D721Med (cell line): Measurements from ENCODE around the gene ARPIN.

Experiments used
- DNase-seq: peaks from one replicate; pipeline ENCODE4 v3.0.0; 2011; ENCODE audit warnings: low spot score; ENCODE audit not compliant: insufficient read length
- FAIRE-seq: peaks from 2 replicates; lab custom pipeline; 2011; peaks lifted over from hg19 to GRCh38; lab: Jason Lieb, UNC
- TF ChIP-seq, protein P1 (sequence below): IDR thresholded peaks from 2 replicates; pipeline ENCODE4 v1.5.1; 2012; ENCODE audit warnings: mild to moderate bottlenecking, control low read depth; ENCODE audit not compliant: insufficient read depth; ENCODE audit errors: missing control alignments

Gene ARPIN

DNA sequence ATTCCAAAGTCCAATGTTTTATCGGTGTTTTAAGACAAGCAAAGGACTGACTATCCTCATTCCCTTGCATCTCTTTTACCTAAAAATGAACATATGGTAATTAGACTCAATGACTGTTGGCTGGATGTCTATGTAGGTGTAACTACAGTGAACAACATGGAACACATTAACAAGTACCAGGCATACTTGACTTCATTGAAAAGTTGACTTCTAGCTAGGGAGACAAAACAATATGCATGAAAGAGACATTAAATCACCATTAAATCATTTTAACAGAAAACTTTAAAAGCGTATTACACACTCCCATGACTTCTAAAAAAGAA, 63.8 kb downstream of the ARPIN start:
- DNase-seq = no peak
- TF ChIP-seq, protein P1, sequence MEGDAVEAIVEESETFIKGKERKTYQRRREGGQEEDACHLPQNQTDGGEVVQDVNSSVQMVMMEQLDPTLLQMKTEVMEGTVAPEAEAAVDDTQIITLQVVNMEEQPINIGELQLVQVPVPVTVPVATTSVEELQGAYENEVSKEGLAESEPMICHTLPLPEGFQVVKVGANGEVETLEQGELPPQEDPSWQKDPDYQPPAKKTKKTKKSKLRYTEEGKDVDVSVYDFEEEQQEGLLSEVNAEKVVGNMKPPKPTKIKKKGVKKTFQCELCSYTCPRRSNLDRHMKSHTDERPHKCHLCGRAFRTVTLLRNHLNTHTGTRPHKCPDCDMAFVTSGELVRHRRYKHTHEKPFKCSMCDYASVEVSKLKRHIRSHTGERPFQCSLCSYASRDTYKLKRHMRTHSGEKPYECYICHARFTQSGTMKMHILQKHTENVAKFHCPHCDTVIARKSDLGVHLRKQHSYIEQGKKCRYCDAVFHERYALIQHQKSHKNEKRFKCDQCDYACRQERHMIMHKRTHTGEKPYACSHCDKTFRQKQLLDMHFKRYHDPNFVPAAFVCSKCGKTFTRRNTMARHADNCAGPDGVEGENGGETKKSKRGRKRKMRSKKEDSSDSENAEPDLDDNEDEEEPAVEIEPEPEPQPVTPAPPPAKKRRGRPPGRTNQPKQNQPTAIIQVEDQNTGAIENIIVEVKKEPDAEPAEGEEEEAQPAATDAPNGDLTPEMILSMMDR = no peak
- FAIRE-seq = no peak

DNA sequence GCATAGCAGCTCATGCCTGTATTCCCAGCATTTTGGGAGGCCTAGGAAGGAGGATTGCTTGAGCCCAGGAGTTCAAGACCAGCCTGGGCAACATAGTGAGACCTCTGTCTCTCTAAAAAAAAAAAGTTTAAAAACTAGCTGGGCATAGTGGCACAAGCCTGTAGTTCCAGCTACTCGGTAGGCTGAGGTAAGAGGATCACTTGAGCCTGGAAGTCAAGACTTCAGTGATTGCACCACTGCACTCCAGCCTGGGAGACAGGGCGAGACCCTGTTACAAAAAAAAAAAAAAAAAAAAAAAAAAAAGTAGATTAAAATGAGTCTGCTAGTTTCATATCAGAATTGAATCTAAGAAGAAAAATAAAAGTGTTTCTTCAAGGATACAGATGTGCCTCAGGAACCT, 65.7 kb downstream of the ARPIN start:
- TF ChIP-seq, protein P1 = no peak
- FAIRE-seq (no peak), DNase-seq (no peak)

DNA sequence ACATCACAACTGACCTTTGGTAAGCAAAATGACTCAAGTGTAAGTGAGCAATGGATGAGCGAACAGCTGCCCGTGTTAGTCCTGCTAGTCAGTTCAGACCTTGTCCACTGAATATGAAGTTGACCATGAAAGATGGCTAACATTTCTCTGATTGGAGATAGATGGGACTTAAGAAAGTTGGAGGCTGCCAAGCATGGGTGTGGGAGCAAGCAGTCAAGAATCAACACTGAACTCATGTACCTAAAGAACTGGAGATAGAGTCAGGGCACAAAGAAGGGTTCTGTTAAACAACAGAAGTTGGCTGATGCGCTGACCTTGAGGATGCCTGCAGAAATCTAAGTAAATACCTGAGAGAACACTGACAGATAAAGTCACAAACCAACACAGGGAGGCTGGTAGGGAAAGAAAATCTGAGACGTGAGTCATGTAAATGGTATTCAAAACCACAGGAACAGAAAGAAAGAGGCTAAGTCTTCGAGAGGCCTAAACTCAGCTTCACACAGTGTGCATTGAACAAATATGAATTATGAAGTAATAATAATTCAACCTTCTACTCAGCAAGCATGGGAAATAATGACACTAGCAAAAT, 67.4 kb downstream of the ARPIN start:
- DNase-seq (no peak), FAIRE-seq (no peak)

More for the DNA sequence above, 67.4 kb downstream of the ARPIN start:
- TF ChIP-seq, protein P1 = no peak
